ENCODE data around the gene CDK15. TPM values are rescaled to one million over a fixed set of nuclear protein-coding genes. Genes with fewer than 3 reads are reported as not detected.

Gene CDK15
- total RNA-seq, 4 donors from 2014 or later = 0.11 to 0.29 TPM; not detected in 2

- H3K27ac ChIP-seq = peak overlapping the region in 1 of 4 donors; percentile 43
- H3K36me3 ChIP-seq = no peaks in the 10 kb centered on the region
- TF ChIP-seq CTCF (IDR thresholded peaks at IDR 0.05 in 4 of 5, conservative IDR thresholded peaks at IDR 0.05 in 1 of 5) = no peak
- no peak for TF ChIP-seq POLR2A (IDR thresholded peaks at IDR 0.05)
- intact Hi-C loops (cut with DNase I; ENCODE audit: low total_unique reads) (loop anchor here (5.0 kb wide), 1 partner anchor 152 kb away; the partner anchor contains the start of gene FZD7), in situ Hi-C loops (cut with MboI; ENCODE audit: low sequenced_read_pairs in 4 of 4) (loop anchor here in 1 of 4 donors (10.0 kb wide), 1 partner anchor 155 kb away; the partner anchor contains the start of gene FZD7)
- no peak overlapping the region for H3K4me3 ChIP-seq
- H3K4me1 ChIP-seq = peaks cover 28 to 43% of the 10 kb centered on the region in 2 donors
- no peaks in the 10 kb centered on the region for H3K27me3 ChIP-seq
- no peaks in the 10 kb centered on the region for H3K9me3 ChIP-seq
- ATAC-seq (no peak), DNase-seq (no peak)
Observed at GRCh38 chr2:201879996-201880395, 73.7 kb downstream of the CDK15 start.

- DNase-seq (no peak), ATAC-seq (no peak)
- H3K27me3 ChIP-seq = no peaks in the 10 kb centered on the region
- H3K4me3 ChIP-seq = no peak overlapping the region
- no peaks in the 10 kb centered on the region for H3K36me3 ChIP-seq
- peaks cover 28 to 43% of the 10 kb centered on the region in 2 donors for H3K4me1 ChIP-seq
- in situ Hi-C loops (cut with MboI; ENCODE audit: low sequenced_read_pairs in 4 of 4) (loop anchor here in 1 of 4 donors (10.0 kb wide), 1 partner anchor 154 kb away; the partner anchor contains the start of gene FZD7), intact Hi-C loops (cut with DNase I; ENCODE audit: low total_unique reads) (loop anchor here (5.0 kb wide), 1 partner anchor 152 kb away; the partner anchor contains the start of gene FZD7)
- H3K9me3 ChIP-seq = no peaks in the 10 kb centered on the region
- no peak for TF ChIP-seq POLR2A (IDR thresholded peaks at IDR 0.05)
- no peak for TF ChIP-seq CTCF (IDR thresholded peaks at IDR 0.05 in 4 of 5, conservative IDR thresholded peaks at IDR 0.05 in 1 of 5)
- peak overlapping the region in 1 of 4 donors; percentile 43 for H3K27ac ChIP-seq
Observed at GRCh38 chr2:201880579-201880978, 74.2 kb downstream of the CDK15 start.

- Histone ChIP-seq H3K36me3 (no peaks in the 10 kb centered on the region), H3K4me1 (peaks cover 28 to 43% of the 10 kb centered on the region in 2 donors), H3K27ac (peak overlapping the region in 1 of 4 donors; percentile 43), H3K4me3 (no peak overlapping the region), H3K27me3 (no peaks in the 10 kb centered on the region), H3K9me3 (no peaks in the 10 kb centered on the region)
- peak in 1 of 2 donors; percentile 18 for DNase-seq
- TF ChIP-seq POLR2A (IDR thresholded peaks at IDR 0.05) = no peak
- TF ChIP-seq CTCF (IDR thresholded peaks at IDR 0.05 in 4 of 5, conservative IDR thresholded peaks at IDR 0.05 in 1 of 5) = no peak
- no peak for ATAC-seq
- in situ Hi-C loops (cut with MboI; ENCODE audit: low sequenced_read_pairs in 4 of 4) = loop anchor here in 1 of 4 donors (10.0 kb wide), 1 partner anchor 154 kb away; the partner anchor contains the start of gene FZD7
- intact Hi-C loops (cut with DNase I; ENCODE audit: low total_unique reads) = loop anchor here (5.0 kb wide), 1 partner anchor 151 kb away; the partner anchor contains the start of gene FZD7
Observed at GRCh38 chr2:201880993-201881611, 74.8 kb downstream of the CDK15 start.

- ATAC-seq = no peak
- DNase-seq = no peak
- Histone ChIP-seq H3K4me3 (no peak overlapping the region), H3K4me1 (peaks cover 28 to 43% of the 10 kb centered on the region in 2 donors), H3K36me3 (no peaks in the 10 kb centered on the region), H3K9me3 (no peaks in the 10 kb centered on the region), H3K27ac (no peak overlapping the region), H3K27me3 (no peaks in the 10 kb centered on the region)
- no peak for TF ChIP-seq CTCF (IDR thresholded peaks at IDR 0.05 in 4 of 5, conservative IDR thresholded peaks at IDR 0.05 in 1 of 5)
- TF ChIP-seq POLR2A (IDR thresholded peaks at IDR 0.05) = no peak
- in situ Hi-C loops (cut with MboI; ENCODE audit: low sequenced_read_pairs in 4 of 4) (loop anchor here in 1 of 4 donors (10.0 kb wide), 1 partner anchor 153 kb away; the partner anchor contains the start of gene FZD7), intact Hi-C loops (cut with DNase I; ENCODE audit: low total_unique reads) (loop anchor here (5.0 kb wide), 1 partner anchor 151 kb away; the partner anchor contains the start of gene FZD7)
Observed at GRCh38 chr2:201881741-201882140, 75.4 kb downstream of the CDK15 start.

All from gastrocnemius medialis (tissue), 4 donors.